ENCODE measurements around the gene PLCB1.

- TF ChIP-seq GATA2 (IDR thresholded peaks at IDR 0.05; ENCODE audit: low read depth, low read length) (no peak), GATA3 (IDR thresholded peaks at IDR 0.05; ENCODE audit: low read depth, low read length) (no peak)
Observed at GRCh38 chr20:8447262-8448120, 315.4 kb downstream of the PLCB1 start.
